ENCODE measurements around the gene RTKN2. TPM values are rescaled to one million over a fixed set of nuclear protein-coding genes. Genes with fewer than 3 reads are reported as not detected.

The RTKN2 gene
- total and polyA plus RNA-seq, 11 donors = 0.01 to 0.14 (median 0.10) TPM; not detected in 5

DNA sequence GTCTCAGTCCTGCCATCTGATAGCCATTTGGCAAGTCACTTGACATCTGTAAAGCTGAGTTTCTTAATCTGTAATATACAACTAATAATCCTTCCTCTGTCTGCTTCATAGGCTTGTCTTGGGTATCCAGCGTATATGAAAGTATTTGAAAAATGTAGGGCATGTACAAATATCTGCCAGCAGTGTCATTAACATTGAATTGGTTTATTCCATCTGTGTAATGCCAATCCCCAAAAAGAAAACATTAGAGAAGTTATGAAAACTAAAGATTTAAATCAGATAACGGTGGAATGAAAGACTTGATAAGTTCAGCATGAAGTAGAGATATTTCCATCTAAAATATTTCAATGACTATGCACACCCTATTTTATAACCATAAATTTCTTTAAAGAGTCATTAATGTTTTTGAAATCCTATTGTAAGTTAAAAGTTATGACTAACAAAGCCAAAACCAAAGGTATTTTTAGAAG lies 9.8 kb upstream of the RTKN2 start:
- WGBS, 4 donors = 51 to 59% (median 56%) methylated on average over 2 of the region's 2 CpGs
- TF ChIP-seq POLR2A (IDR thresholded peaks at IDR 0.05) = no peak
- no peak for ATAC-seq
- intact Hi-C loops (cut with DNase I) = no loop called here
- no peaks in the 10 kb centered on the region for H3K9me3 ChIP-seq
- no peak overlapping the region for H3K4me3 ChIP-seq
- no peaks in the 10 kb centered on the region for H3K4me1 ChIP-seq
- peaks cover 0 to 4% (median 0%) of the 10 kb centered on the region in 9 donors for H3K27me3 ChIP-seq
- H3K27ac ChIP-seq = no peak overlapping the region
- no peak for DNase-seq
- no peaks in the 10 kb centered on the region for H3K36me3 ChIP-seq

DNA sequence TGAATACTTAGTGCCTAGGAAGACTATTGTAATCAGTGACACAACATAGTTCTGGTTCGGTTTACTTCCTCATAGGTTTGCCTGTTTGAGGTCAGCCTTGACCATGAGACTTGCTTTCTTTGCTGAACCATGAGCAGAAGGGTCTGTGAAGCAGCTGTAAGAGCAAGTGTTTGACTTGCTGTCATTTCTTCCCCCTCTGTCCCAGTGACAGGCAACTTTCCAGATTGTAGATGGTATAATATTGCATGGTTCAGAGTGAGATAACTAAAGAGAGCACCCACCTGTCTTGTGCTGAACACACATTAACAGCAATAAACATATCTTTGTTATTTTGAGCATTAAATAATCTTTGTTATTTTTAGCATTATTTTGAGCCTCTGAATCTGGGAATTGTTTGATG lies 9.3 kb upstream of the RTKN2 start:
- Histone ChIP-seq H3K4me1 (no peaks in the 10 kb centered on the region), H3K4me3 (no peak overlapping the region), H3K9me3 (no peaks in the 10 kb centered on the region), H3K36me3 (no peaks in the 10 kb centered on the region), H3K27ac (no peak overlapping the region), H3K27me3 (peaks cover 0 to 4% (median 0%) of the 10 kb centered on the region in 9 donors)
- WGBS, 4 donors = 67 to 96% (median 81%) methylated on average over 1 of the region's 1 CpG
- intact Hi-C loops (cut with DNase I) = no loop called here
- DNase-seq (no peak), ATAC-seq (no peak)
- TF ChIP-seq, protein P1, sequence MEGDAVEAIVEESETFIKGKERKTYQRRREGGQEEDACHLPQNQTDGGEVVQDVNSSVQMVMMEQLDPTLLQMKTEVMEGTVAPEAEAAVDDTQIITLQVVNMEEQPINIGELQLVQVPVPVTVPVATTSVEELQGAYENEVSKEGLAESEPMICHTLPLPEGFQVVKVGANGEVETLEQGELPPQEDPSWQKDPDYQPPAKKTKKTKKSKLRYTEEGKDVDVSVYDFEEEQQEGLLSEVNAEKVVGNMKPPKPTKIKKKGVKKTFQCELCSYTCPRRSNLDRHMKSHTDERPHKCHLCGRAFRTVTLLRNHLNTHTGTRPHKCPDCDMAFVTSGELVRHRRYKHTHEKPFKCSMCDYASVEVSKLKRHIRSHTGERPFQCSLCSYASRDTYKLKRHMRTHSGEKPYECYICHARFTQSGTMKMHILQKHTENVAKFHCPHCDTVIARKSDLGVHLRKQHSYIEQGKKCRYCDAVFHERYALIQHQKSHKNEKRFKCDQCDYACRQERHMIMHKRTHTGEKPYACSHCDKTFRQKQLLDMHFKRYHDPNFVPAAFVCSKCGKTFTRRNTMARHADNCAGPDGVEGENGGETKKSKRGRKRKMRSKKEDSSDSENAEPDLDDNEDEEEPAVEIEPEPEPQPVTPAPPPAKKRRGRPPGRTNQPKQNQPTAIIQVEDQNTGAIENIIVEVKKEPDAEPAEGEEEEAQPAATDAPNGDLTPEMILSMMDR (IDR thresholded peaks at IDR 0.05) = no peak
- TF ChIP-seq POLR2A (IDR thresholded peaks at IDR 0.05) = no peak

DNA sequence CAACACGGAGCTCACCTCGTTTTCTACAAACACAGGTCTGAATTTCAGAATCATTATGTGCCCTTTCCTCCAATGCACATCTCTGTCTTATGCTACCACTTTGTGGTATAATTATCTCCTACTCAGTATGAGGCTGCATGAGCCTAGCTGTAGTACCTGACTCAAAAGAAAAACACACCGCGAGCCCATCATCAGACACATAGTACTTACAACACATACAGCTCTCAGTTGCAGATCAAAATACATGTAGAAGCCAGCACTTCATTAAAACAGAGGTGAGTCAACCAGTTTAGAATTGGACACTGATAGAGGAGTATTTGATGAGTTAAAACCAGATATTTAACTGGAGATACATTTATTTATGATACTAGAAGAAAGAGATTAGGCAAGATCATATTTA lies 1.4 kb upstream of the RTKN2 start:
- intact Hi-C loops (cut with DNase I) = no loop called here
- ATAC-seq (no peak), DNase-seq (no peak)
- Histone ChIP-seq H3K27ac (no peak overlapping the region), H3K36me3 (no peaks in the 10 kb centered on the region), H3K27me3 (peaks cover 0 to 27% (median 4%) of the 10 kb centered on the region in 9 donors), H3K4me3 (no peak overlapping the region), H3K4me1 (peaks cover 0 to 16% (median 6%) of the 10 kb centered on the region in 12 donors), H3K9me3 (no peaks in the 10 kb centered on the region)
- WGBS, 4 donors = 84 to 87% (median 85%) methylated on average over 4 of the region's 4 CpGs
- TF ChIP-seq, protein P1 (IDR thresholded peaks at IDR 0.05) = no peak
- no peak for TF ChIP-seq POLR2A (IDR thresholded peaks at IDR 0.05)

DNA sequence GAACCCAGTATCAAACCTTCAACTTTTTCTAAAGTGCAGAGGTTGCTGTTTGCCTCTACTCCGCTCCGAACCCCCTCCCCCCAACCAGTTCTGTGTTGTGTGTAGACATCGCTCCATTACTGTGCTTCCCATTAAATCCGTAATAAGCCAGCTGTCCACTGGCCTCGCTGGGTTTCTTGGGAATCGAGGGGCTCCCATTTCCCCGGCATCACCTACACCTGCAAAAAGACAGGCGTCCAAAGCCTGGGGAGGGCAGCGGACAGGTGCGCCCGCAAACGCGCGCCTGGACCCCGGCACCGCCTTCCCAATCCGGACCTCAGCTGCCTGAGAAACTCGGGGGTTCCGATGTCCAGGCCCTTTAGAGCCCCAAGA lies 631 bp downstream of the RTKN2 start:
- intact Hi-C loops (cut with DNase I) = no loop called here
- no peak for ATAC-seq

More for the DNA sequence above, 631 bp downstream of the RTKN2 start:
- peaks cover 0 to 16% (median 6%) of the 10 kb centered on the region in 12 donors for H3K4me1 ChIP-seq
- H3K9me3 ChIP-seq = no peaks in the 10 kb centered on the region
- no peak overlapping the region for H3K27ac ChIP-seq
- no peak for DNase-seq
- TF ChIP-seq, protein P1 (IDR thresholded peaks at IDR 0.05) = no peak
- no peak for TF ChIP-seq POLR2A (IDR thresholded peaks at IDR 0.05)
- H3K4me3 ChIP-seq = peak overlapping the region; percentile 38 to 79 (median 68)
- H3K27me3 ChIP-seq = peaks cover 0 to 27% (median 4%) of the 10 kb centered on the region in 9 donors
- 1 to 4% (median 3%) methylated on average over 17 to 19 of the region's 19 CpGs for WGBS, 4 donors
- no peaks in the 10 kb centered on the region for H3K36me3 ChIP-seq
